Testis (tissue), 2 donors: ENCODE results near the gene BMERB1.

ENCODE experiments used
- CTCF ChIP-seq, 3 experiments: fragments of 450-650 bp in 2 of 3; fragments of 200-600 bp in 1 of 3; sonication (generic) in 1 of 3; IDR thresholded peaks; one replicate each; pipeline ENCODE4 v1.5.1; 2016 to 2019; ENCODE audit warnings: antibody characterized with exemption in 3 of 3, mild to moderate bottlenecking in 2 of 3, moderate library complexity in 1 of 3
- POLR2A ChIP-seq: fragments of 450-650 bp; IDR thresholded peaks from one replicate; pipeline ENCODE4 v1.6.1; 2017; ENCODE audit warnings: antibody characterized with exemption, mild to moderate bottlenecking, moderate library complexity

GRCh38 chr16:15592324-15592723, 157.9 kb downstream of the BMERB1 start:
- TF ChIP-seq POLR2A, result no peak
- TF ChIP-seq CTCF (IDR thresholded peaks at IDR 0.05), result no peak
